ENCODE measurements around the gene RTN4RL2. TPM values are rescaled to one million over a fixed set of nuclear protein-coding genes. Genes with fewer than 3 reads are reported as not detected.

Gene RTN4RL2
- total and polyA plus RNA-seq, 9 of the 15 experiments (the other 6 are each of a cell fraction or from before 2014, with no cell fraction given), result 0.06 to 1.9 (median 0.34) TPM; not detected in 4

- in situ Hi-C loops (cut with MboI) (no loop called here), intact Hi-C loops (cut with micrococcal nuclease) (no loop called here)
- Histone ChIP-seq H3K27me3 (ENCODE audit: control insufficient read depth in 2 of 2, insufficient read depth in 2 of 2, low read length in 2 of 2) (no peaks in the 10 kb centered on the region), H3K4me1 (replicated peaks in 1 of 2; ENCODE audit: control insufficient read depth in 2 of 2, insufficient read depth in 2 of 2, low read length in 2 of 2) (peaks cover 23 to 26% of the 10 kb centered on the region in 2 experiments), H2AFZ (ENCODE audit: low read depth, low read length) (no peak overlapping the region), H3K4me2 (ENCODE audit: insufficient read depth, low read length) (no peak overlapping the region), H3K9me1 (ENCODE audit: control insufficient read depth, insufficient read depth, low read length) (no peaks in the 10 kb centered on the region), H3K9ac (ENCODE audit: insufficient read depth in 1 of 2, low read depth in 2 of 2, low read length in 2 of 2) (peak overlapping the region in 1 of 2 experiments; percentile 53; a peak in 1 of 4 replicates), H3K79me2 (ENCODE audit: control insufficient read depth, insufficient read depth, low read length) (0 out of 3 replicates have a peak, but pooled peaks cover 3% of the 10 kb centered on the region), H3K9me3 (replicated peaks; ENCODE audit: control insufficient read depth, insufficient read depth, low read depth, low read length) (no peaks in the 10 kb centered on the region), H4K20me1 (replicated peaks; ENCODE audit: control insufficient read depth, insufficient read depth, low read length) (peaks cover 20% of the 10 kb centered on the region), H3K27ac (ENCODE audit: extremely low read depth, low read depth, low read length) (no peak overlapping the region), H3K36me3 (ENCODE audit: control insufficient read depth, insufficient read depth, low read length) (peaks cover 76% of the 10 kb centered on the region), H3K4me3 (no peak overlapping the region)
- POLR2A ChIA-PET, result no interaction called here
- no peak for ATAC-seq
- peak; percentile 78 for TF ChIP-seq RBM25 (IDR thresholded peaks at IDR 0.05; ENCODE audit: low read depth, low read length, severe bottlenecking)
- no peak for TF ChIP-seq NRF1 (conservative IDR thresholded peaks at IDR 0.05 in 1 of 2, IDR thresholded peaks at IDR 0.05 in 1 of 2)
- 79% methylated on average over 9 of the region's 9 CpGs for WGBS (ENCODE audit: insufficient coverage, low coverage, missing lambda C conversion rate)
- DNase-seq (ENCODE audit: extremely low read depth in 1 of 4, low spot score in 3 of 4), result no peak
- BruUV-seq (replicated peaks), result TSS peak; percentile 15
- no peak for FAIRE-seq
- CTCF ChIA-PET (ENCODE audit: low intra/inter-chr PET ratio), result no interaction called here
Observed at GRCh38 chr11:57496109-57496820, 35.9 kb downstream of the RTN4RL2 start.
